ENCODE measurements around the gene ABHD4.

ABHD4 gene

DNA sequence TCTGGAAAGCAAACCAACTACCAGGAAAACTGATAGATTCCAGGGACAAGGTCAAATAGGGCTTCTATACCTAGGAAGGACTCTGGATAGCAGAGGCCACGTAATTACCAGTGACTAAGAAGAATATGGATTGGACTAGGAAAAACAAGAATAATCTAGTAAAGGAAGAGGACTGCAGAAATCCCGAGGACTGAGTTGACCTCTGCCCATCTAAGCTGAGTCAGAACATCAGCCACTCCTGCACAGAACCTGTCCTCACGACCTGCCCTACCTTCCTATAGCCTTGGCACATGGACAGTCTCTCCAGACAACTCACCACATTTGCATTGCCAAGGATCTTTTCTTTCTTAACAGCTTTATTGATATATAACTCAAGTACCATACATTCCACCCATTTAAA is 43.7 kb downstream of the ABHD4 start:
- no peak overlapping the region for H3K27ac Mint-ChIP-seq

GRCh38 chr14:22644305-22644635 is 46.2 kb downstream of the ABHD4 start, which contains the start of gene OR6J1:
TSS of gene OR6J1 (minus strand) at chr14:22644352. CDS start at chr14:22634811, 9,541 bp downstream.
- Mint-ChIP-seq H3K4me1 (peaks cover 8% of the 10 kb centered on the region), H3K27ac (no peak within 1 kb of the TSS)

More for the DNA sequence above, 43.7 kb downstream of the ABHD4 start:
- H3K4me1 Mint-ChIP-seq, result peaks cover 7% of the 10 kb centered on the region
- DNase-seq, result no peak
- no peak overlapping the region for H3K4me3 Mint-ChIP-seq
- peaks cover 2% of the 10 kb centered on the region for H3K27me3 Mint-ChIP-seq
- no peaks in the 10 kb centered on the region for H3K9me3 Mint-ChIP-seq
- H3K36me3 Mint-ChIP-seq (ENCODE audit: low read depth), result no peaks in the 10 kb centered on the region
- no peak for ATAC-seq

DNA sequence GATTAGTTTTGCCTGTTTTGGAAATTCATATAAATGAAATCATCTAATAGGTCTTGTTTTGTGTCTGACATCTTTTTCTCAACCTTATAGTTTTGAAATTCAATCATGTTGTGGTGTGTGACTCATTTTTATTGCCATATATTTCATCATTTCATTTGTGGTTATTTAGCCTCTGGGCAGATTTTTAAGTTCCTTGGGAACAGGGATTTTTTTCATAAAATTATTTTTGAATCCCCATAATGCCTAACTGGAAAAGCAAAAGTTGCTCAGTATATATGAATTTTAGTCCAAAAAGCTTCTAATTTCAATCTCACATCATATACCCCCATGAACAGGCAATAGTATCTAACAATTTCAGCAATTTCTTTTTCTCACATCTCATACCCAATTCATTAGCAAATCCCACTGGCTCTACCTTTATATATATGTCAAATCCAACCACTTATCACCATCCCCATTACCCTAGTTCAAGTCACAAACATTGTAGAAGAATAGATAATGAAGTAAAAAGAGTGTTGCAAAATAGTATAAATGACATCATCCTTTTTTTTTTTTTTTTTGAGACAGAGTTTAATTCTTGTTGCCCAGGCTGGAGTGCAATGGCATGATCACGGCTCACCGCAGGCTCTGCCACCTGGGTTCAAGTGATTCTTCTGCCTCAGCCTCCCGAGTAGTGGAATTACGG is 48.6 kb downstream of the ABHD4 start:
- Mint-ChIP-seq H3K4me1 (peaks cover 8% of the 10 kb centered on the region), H3K4me3 (no peak overlapping the region), H3K27ac (no peak overlapping the region), H3K36me3 (ENCODE audit: low read depth) (no peaks in the 10 kb centered on the region), H3K9me3 (no peaks in the 10 kb centered on the region), H3K27me3 (no peaks in the 10 kb centered on the region)
- ATAC-seq, result no peak
- no peak for DNase-seq

More at GRCh38 chr14:22644305-22644635, 46.2 kb downstream of the ABHD4 start, which contains the start of gene OR6J1:
- H3K4me3 Mint-ChIP-seq, result no peak within 1 kb of the TSS
- no peak for ATAC-seq
- peaks cover 2% of the 10 kb centered on the region for H3K27me3 Mint-ChIP-seq
- no peaks in the 10 kb centered on the region for H3K9me3 Mint-ChIP-seq
- no peak for DNase-seq
- H3K36me3 Mint-ChIP-seq (ENCODE audit: low read depth), result no peaks in the 10 kb centered on the region

DNA sequence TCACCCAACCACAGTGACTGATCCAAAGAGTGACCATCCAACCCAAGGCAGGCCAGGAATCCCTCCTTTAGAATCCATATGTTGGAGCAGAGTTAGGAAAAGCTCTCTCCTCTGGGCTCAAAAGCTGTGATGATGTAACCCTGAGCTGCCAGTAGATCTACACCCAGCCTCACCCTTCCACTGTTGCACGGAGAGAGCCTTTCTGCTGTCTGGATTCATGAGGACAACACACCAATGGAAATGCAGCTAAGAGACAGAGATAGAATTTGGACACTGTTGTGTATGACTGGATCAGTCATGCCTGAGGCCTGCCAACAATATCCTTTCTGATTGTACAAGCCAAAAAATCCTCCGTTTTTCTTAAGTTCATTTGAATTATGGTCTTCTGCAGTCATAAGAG is 50.4 kb downstream of the ABHD4 start:
- DNase-seq, result no peak
- no peak for ATAC-seq
- H3K9me3 Mint-ChIP-seq, result no peaks in the 10 kb centered on the region
- no peak overlapping the region for H3K4me3 Mint-ChIP-seq
- no peak overlapping the region for H3K27ac Mint-ChIP-seq
- peaks cover 8% of the 10 kb centered on the region for H3K4me1 Mint-ChIP-seq
- H3K36me3 Mint-ChIP-seq (ENCODE audit: low read depth), result no peaks in the 10 kb centered on the region
- no peaks in the 10 kb centered on the region for H3K27me3 Mint-ChIP-seq

DNA sequence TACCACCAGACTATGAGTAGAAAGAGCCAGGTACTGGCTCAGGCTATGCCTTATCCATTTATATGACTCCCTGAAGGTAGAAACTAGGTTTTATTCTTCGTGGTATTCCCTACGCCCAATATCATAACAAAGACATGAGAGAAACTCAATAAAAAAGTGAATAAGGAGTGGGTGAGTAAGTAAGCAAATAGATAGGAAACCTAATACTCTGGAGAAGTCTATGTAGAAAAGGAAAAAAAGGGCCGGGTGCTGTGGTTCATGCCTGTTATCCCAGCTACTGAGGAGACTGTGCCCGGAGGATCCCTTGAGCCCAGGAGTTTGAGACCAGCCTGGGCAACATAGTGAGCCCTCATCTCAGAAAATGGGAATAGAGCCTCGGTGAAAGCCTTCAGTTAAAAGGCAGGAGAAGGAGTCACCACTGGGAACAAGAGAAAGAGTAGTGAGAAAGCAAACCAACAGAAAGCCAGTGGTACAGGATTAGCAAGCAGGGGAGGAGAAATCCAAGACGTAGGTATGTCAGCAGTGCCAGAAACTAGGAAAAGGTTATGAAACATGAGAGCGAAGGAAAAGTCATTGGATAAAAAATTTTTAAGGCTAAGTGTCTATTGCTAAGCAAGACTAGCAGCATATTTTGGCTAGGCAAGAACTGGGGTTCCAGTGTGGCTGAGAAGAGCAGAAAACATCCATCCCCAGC is 52.1 kb downstream of the ABHD4 start:
- no peaks in the 10 kb centered on the region for H3K27me3 Mint-ChIP-seq
- H3K4me1 Mint-ChIP-seq, result peaks cover 5% of the 10 kb centered on the region
- no peak for ATAC-seq
- no peaks in the 10 kb centered on the region for H3K36me3 Mint-ChIP-seq (ENCODE audit: low read depth)
- H3K9me3 Mint-ChIP-seq, result no peaks in the 10 kb centered on the region
- no peak overlapping the region for H3K27ac Mint-ChIP-seq
- H3K4me3 Mint-ChIP-seq, result no peak overlapping the region
- no peak for DNase-seq

GRCh38 chr14:22650960-22651521 is 52.9 kb downstream of the ABHD4 start:
- DNase-seq (peak; percentile 8), ATAC-seq (peak; percentile 76)
- Mint-ChIP-seq H3K27me3 (no peaks in the 10 kb centered on the region), H3K4me1 (peaks cover 5% of the 10 kb centered on the region), H3K36me3 (ENCODE audit: low read depth) (no peaks in the 10 kb centered on the region), H3K4me3 (no peak overlapping the region), H3K9me3 (no peaks in the 10 kb centered on the region), H3K27ac (no peak overlapping the region)

- Mint-ChIP-seq H3K36me3 (ENCODE audit: low read depth) (no peaks in the 10 kb centered on the region), H3K27ac (no peak overlapping the region), H3K4me3 (no peak overlapping the region), H3K9me3 (no peaks in the 10 kb centered on the region), H3K27me3 (no peaks in the 10 kb centered on the region), H3K4me1 (peaks cover 2% of the 10 kb centered on the region)
- DNase-seq (no peak), ATAC-seq (no peak)
These were observed 53.5 kb downstream of the ABHD4 start for GRCh38 chr14:22651586-22651985.

DNA sequence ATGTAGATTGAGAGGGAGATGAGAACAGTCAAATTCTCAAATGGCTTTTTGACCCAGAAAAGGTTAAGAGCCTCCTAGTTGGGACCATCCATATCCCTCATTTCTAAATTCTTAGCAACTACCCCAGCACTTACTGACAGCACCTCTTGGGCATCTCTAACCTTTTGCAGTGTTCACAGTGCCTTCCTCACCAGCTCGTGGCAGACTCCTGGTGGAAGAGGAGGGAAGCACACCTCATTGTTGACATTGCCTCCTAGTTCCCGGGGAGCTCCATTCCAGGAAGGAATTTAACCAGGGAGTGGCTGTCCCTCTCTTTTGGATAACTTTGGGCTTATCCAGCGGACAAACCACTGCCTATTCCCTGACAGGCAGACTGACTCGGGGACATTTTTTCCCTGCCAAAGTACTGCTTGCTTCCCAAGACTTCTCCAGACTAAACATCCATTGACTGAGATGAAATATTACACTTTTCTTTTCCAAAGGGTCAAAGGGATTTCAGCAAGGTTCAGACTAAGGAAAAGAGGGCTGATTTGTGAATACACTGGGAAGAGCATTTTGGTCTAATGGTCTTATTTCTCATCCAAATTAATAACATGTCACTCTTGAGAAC is 55.0 kb downstream of the ABHD4 start:
- H3K36me3 Mint-ChIP-seq (ENCODE audit: low read depth), result no peaks in the 10 kb centered on the region
- peak; percentile 50 for DNase-seq
- H3K27ac Mint-ChIP-seq, result no peak overlapping the region
- H3K4me1 Mint-ChIP-seq, result no peaks in the 10 kb centered on the region
- ATAC-seq, result peak; percentile 60
- no peak overlapping the region for H3K4me3 Mint-ChIP-seq
- H3K27me3 Mint-ChIP-seq, result no peaks in the 10 kb centered on the region
- no peaks in the 10 kb centered on the region for H3K9me3 Mint-ChIP-seq

- ATAC-seq (no peak), DNase-seq (no peak)
- Mint-ChIP-seq H3K4me1 (no peaks in the 10 kb centered on the region), H3K27ac (no peak overlapping the region), H3K36me3 (ENCODE audit: low read depth) (no peaks in the 10 kb centered on the region), H3K27me3 (no peaks in the 10 kb centered on the region), H3K9me3 (no peaks in the 10 kb centered on the region), H3K4me3 (no peak overlapping the region)
These were observed 58.1 kb downstream of the ABHD4 start for GRCh38 chr14:22656226-22656625.

- Mint-ChIP-seq H3K4me1 (no peaks in the 10 kb centered on the region), H3K36me3 (ENCODE audit: low read depth) (no peaks in the 10 kb centered on the region), H3K27ac (no peak overlapping the region), H3K9me3 (no peaks in the 10 kb centered on the region), H3K4me3 (no peak overlapping the region), H3K27me3 (no peaks in the 10 kb centered on the region)
- ATAC-seq (no peak), DNase-seq (no peak)
These were observed 59.0 kb downstream of the ABHD4 start for GRCh38 chr14:22656945-22657731.

DNA sequence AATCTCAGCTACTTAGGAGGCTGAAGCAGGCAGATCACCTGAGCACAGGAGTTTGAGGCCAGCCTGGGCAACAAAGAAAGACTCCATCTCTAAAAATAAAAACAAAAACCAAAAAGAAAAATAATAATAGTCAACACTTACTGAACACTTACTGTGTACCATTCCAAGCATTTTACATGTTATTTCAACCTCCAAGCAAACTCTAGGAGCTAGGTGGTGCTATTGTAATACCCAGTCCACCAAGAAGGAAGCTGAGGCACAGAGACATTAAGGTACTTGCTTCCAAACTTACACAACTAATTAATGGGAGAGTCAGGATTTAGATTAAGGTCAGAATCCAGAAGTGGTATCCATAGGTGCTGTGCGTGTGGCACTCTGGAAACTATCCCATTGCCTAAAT is 59.8 kb downstream of the ABHD4 start:
- no peaks in the 10 kb centered on the region for H3K9me3 Mint-ChIP-seq
- no peaks in the 10 kb centered on the region for H3K4me1 Mint-ChIP-seq
- DNase-seq, result no peak
- H3K27me3 Mint-ChIP-seq, result no peaks in the 10 kb centered on the region
- no peak overlapping the region for H3K27ac Mint-ChIP-seq
- H3K4me3 Mint-ChIP-seq, result no peak overlapping the region
- H3K36me3 Mint-ChIP-seq (ENCODE audit: low read depth), result no peaks in the 10 kb centered on the region
- ATAC-seq, result no peak

- ATAC-seq (no peak), DNase-seq (no peak)
- Mint-ChIP-seq H3K9me3 (no peaks in the 10 kb centered on the region), H3K27ac (no peak overlapping the region), H3K4me3 (no peak overlapping the region), H3K36me3 (ENCODE audit: low read depth) (no peaks in the 10 kb centered on the region), H3K27me3 (no peaks in the 10 kb centered on the region), H3K4me1 (no peaks in the 10 kb centered on the region)
These were observed 60.8 kb downstream of the ABHD4 start for GRCh38 chr14:22658946-22659345.

GRCh38 chr14:22660654-22661053 is 62.6 kb downstream of the ABHD4 start:
- H3K9me3 Mint-ChIP-seq, result no peaks in the 10 kb centered on the region
- H3K27me3 Mint-ChIP-seq, result no peaks in the 10 kb centered on the region
- H3K4me3 Mint-ChIP-seq, result no peak overlapping the region
- no peaks in the 10 kb centered on the region for H3K36me3 Mint-ChIP-seq (ENCODE audit: low read depth)
- no peak for ATAC-seq
- no peak overlapping the region for H3K27ac Mint-ChIP-seq
- no peaks in the 10 kb centered on the region for H3K4me1 Mint-ChIP-seq
- no peak for DNase-seq
